HEK293 (cell line): ENCODE data around the gene ANP32A.

Experiments used
- CTCF ChIA-PET: fragments of 350-600 bp; formaldehyde crosslinking; extraction: SDS; loops from one replicate; lab custom pipeline; 2021; ENCODE audit warnings: antibody characterized with exemption; lab: Yijun Ruan, JAX
- POLR2A ChIA-PET: fragments of 300-600 bp; formaldehyde crosslinking; extraction: SDS; loops from one replicate; lab custom pipeline; 2020; ENCODE audit warnings: antibody characterized with exemption, inconsistent platforms; lab: Yijun Ruan, JAX
- H3K27ac ChIP-seq: fragments of 200-500 bp; sonication (Bioruptor generic); 2 replicates; pipeline ENCODE4 v1.5.1; 2014; ENCODE audit warnings: low read depth, low read length, control low read depth, inconsistent platforms; ENCODE audit errors: extremely low read depth
- H3K36me3 ChIP-seq, 2 experiments: fragments of 200-500 bp in 1 of 2; sonication (Bioruptor generic) in 1 of 2; 1 replicate in 1 of 2; 2 replicates in 1 of 2; pipeline ENCODE4 v1.5.1; 2014 to 2017; ENCODE audit warnings: inconsistent platforms in 2 of 2, low read length in 2 of 2; ENCODE audit not compliant: control insufficient read depth in 2 of 2, insufficient read depth in 1 of 2
- H3K4me1 ChIP-seq: fragments of 200-500 bp; sonication (Bioruptor generic); 2 replicates; pipeline ENCODE4 v1.5.1; 2014; ENCODE audit warnings: mild to moderate bottlenecking, low read length, inconsistent platforms; ENCODE audit not compliant: control insufficient read depth, insufficient read depth
- H3K4me3 ChIP-seq: 2 replicates; pipeline ENCODE4 v1.5.1; 2011; ENCODE audit warnings: low read depth, mild to moderate bottlenecking, control low read depth, low read length, moderate library complexity
- H3K9me3 ChIP-seq: fragments of 200-500 bp; sonication (Bioruptor generic); 2 replicates; pipeline ENCODE4 v1.5.1; 2014; ENCODE audit warnings: low read depth, low read length, inconsistent platforms; ENCODE audit not compliant: control insufficient read depth, insufficient read depth
- EGR2 ChIP-seq: fragments of 450-650 bp; formaldehyde crosslinking; IDR thresholded peaks from 2 replicates; pipeline ENCODE4 v1.5.1; 2016; ENCODE audit warnings: low read depth, missing biosample characterization, missing genetic modification characterization
- FEZF1 ChIP-seq: fragments of 450-650 bp; formaldehyde crosslinking; IDR thresholded peaks from 2 replicates; pipeline ENCODE4 v1.5.1; 2016; ENCODE audit warnings: missing biosample characterization, missing genetic modification characterization
- PRDM1 ChIP-seq: fragments of 450-650 bp; formaldehyde crosslinking; IDR thresholded peaks from 2 replicates; pipeline ENCODE4; 2016; ENCODE audit warnings: missing biosample characterization, missing genetic modification characterization
- PRDM6 ChIP-seq: fragments of 450-650 bp; formaldehyde crosslinking; IDR thresholded peaks from 2 replicates; pipeline ENCODE4 v1.5.1; 2017; ENCODE audit warnings: missing biosample characterization, missing genetic modification characterization
- SCRT1 ChIP-seq: fragments of 450-650 bp; formaldehyde crosslinking; IDR thresholded peaks from 2 replicates; pipeline ENCODE4 v1.5.1; 2016; ENCODE audit warnings: missing biosample characterization, missing genetic modification characterization, borderline replicate concordance
- SCRT2 ChIP-seq: fragments of 450-650 bp; formaldehyde crosslinking; IDR thresholded peaks from 2 replicates; pipeline ENCODE4 v1.5.1; 2016; ENCODE audit warnings: missing biosample characterization, missing genetic modification characterization
- ZBTB20 ChIP-seq: fragments of 450-650 bp; formaldehyde crosslinking; IDR thresholded peaks from 2 replicates; pipeline ENCODE4 v1.5.1; 2016; ENCODE audit warnings: missing biosample characterization, missing genetic modification characterization
- ZBTB6 ChIP-seq: fragments of 450-650 bp; formaldehyde crosslinking; IDR thresholded peaks from 2 replicates; pipeline ENCODE4 v1.5.1; 2017; ENCODE audit warnings: missing biosample characterization, missing genetic modification characterization
- ZBTB7A ChIP-seq: fragments of 450-650 bp; formaldehyde crosslinking; IDR thresholded peaks from 2 replicates; pipeline ENCODE4 v1.5.1; 2016; ENCODE audit warnings: low read depth, missing biosample characterization, missing genetic modification characterization
- ZEB2 ChIP-seq: fragments of 450-650 bp; formaldehyde crosslinking; IDR thresholded peaks from 2 replicates; pipeline ENCODE4 v1.5.1; 2016; ENCODE audit warnings: missing biosample characterization, missing genetic modification characterization
- ZFHX2 ChIP-seq: fragments of 450-650 bp; formaldehyde crosslinking; conservative IDR thresholded peaks from 2 replicates; pipeline ENCODE4 v1.5.1; 2016; ENCODE audit warnings: missing biosample characterization, missing genetic modification characterization
- ZNF18 ChIP-seq: fragments of 450-650 bp; formaldehyde crosslinking; IDR thresholded peaks from 2 replicates; pipeline ENCODE4 v1.5.1; 2016; ENCODE audit warnings: missing biosample characterization, missing genetic modification characterization
- ZNF223 ChIP-seq: fragments of 450-650 bp; formaldehyde crosslinking; IDR thresholded peaks from 2 replicates; pipeline ENCODE4 v1.5.1; 2016; ENCODE audit warnings: missing biosample characterization, missing genetic modification characterization
- ZNF324 ChIP-seq: fragments of 450-650 bp; formaldehyde crosslinking; IDR thresholded peaks from 2 replicates; pipeline ENCODE4 v1.5.1; 2016; ENCODE audit warnings: missing biosample characterization, missing genetic modification characterization
- ZNF341 ChIP-seq: fragments of 450-650 bp; formaldehyde crosslinking; IDR thresholded peaks from 2 replicates; pipeline ENCODE4; 2016; ENCODE audit warnings: low read depth, missing biosample characterization, missing genetic modification characterization
- ZNF354C ChIP-seq: fragments of 450-650 bp; formaldehyde crosslinking; IDR thresholded peaks from 2 replicates; pipeline ENCODE4 v1.5.1; 2016; ENCODE audit warnings: missing biosample characterization, missing genetic modification characterization, low read depth, borderline replicate concordance
- ZNF398 ChIP-seq: fragments of 450-650 bp; formaldehyde crosslinking; IDR thresholded peaks from 2 replicates; pipeline ENCODE4 v1.5.1; 2017; ENCODE audit warnings: missing biosample characterization, missing genetic modification characterization
- ZNF518A ChIP-seq: fragments of 450-650 bp; formaldehyde crosslinking; conservative IDR thresholded peaks from 2 replicates; pipeline ENCODE4 v1.5.1; 2016; ENCODE audit warnings: low read depth, missing biosample characterization, missing genetic modification characterization
- ZNF548 ChIP-seq: fragments of 450-650 bp; formaldehyde crosslinking; IDR thresholded peaks from 2 replicates; pipeline ENCODE4 v1.5.1; 2016; ENCODE audit warnings: missing biosample characterization, missing genetic modification characterization
- ZNF629 ChIP-seq: fragments of 450-650 bp; formaldehyde crosslinking; IDR thresholded peaks from 2 replicates; pipeline ENCODE4 v1.5.1; 2017; ENCODE audit warnings: missing biosample characterization, missing genetic modification characterization
- ZNF837 ChIP-seq: fragments of 450-650 bp; formaldehyde crosslinking; IDR thresholded peaks from 2 replicates; pipeline ENCODE4 v1.5.1; 2016; ENCODE audit warnings: missing biosample characterization, missing genetic modification characterization

ANP32A gene

GRCh38 chr15:68770216-68770615 is 50.5 kb downstream of the ANP32A start (continued):
- TF ChIP-seq ZNF18 (no peak), ZNF223 (tag by site-specific recombination) (no peak)

GRCh38 chr15:68769702-68770101 is 51.0 kb downstream of the ANP32A start:
- Histone ChIP-seq H3K36me3 (no peaks in the 10 kb centered on the region; a peak in 1 of 3 replicates), H3K4me1 (peaks cover 5% of the 10 kb centered on the region), H3K27ac (no peak overlapping the region), H3K4me3 (no peak overlapping the region), H3K9me3 (no peaks in the 10 kb centered on the region)
- POLR2A ChIA-PET, result no interaction called here
- CTCF ChIA-PET, result interaction anchor here (0.7 to 2.0 kb wide), 4 partner anchors 15 to 1110 kb away, joined by 3 to 5 read pairs (median 4); no protein-coding TSS in a partner anchor
- TF ChIP-seq ZBTB7A (no peak), ZBTB20 (tag by site-specific recombination) (no peak), EGR2 (peak; percentile 63; the same call in 1 of the 2 replicates), ZNF354C (tag by site-specific recombination) (no peak), ZFHX2 (peak; percentile 73), ZNF837 (no peak), PRDM1 (tag by site-specific recombination) (no peak), ZNF629 (no peak), ZEB2 (tag by site-specific recombination) (no peak), FEZF1 (tag by site-specific recombination) (no peak), SCRT1 (peak; percentile 31; the same call in 1 of the 2 replicates), SCRT2 (tag by site-specific recombination) (peak; percentile 37; the same call in 1 of the 2 replicates), ZNF398 (tag by site-specific recombination) (no peak)
- TF ChIP-seq, all 188 proteins: peak for 4

- CTCF ChIA-PET, result interaction anchor here (0.6 to 1.5 kb wide), 5 partner anchors 9 to 218 kb away, joined by 3 to 6 read pairs (median 4); no protein-coding TSS in a partner anchor
- POLR2A ChIA-PET, result no interaction called here
- TF ChIP-seq ZNF341 (no peak), ZNF518A (tag by site-specific recombination) (0 out of 2 replicates have a peak, but pooled peaks have one; percentile 14), ZBTB6 (tag by site-specific recombination) (no peak), ZNF629 (peak; percentile 50; the same call in 1 of the 2 replicates), ZNF324 (tag by site-specific recombination) (0 out of 2 replicates have a peak, but pooled peaks have one; percentile 39), PRDM6 (tag by site-specific recombination) (peak; percentile 91), ZNF548 (tag by site-specific recombination) (no peak)
Observed at GRCh38 chr15:68768321-68768720, 52.4 kb downstream of the ANP32A start.

More at GRCh38 chr15:68768321-68768720, 52.4 kb downstream of the ANP32A start:
- Histone ChIP-seq H3K4me3 (no peak overlapping the region), H3K36me3 (no peaks in the 10 kb centered on the region; a peak in 1 of 3 replicates), H3K9me3 (no peaks in the 10 kb centered on the region), H3K4me1 (peaks cover 5% of the 10 kb centered on the region), H3K27ac (no peak overlapping the region)
